CD4-positive, alpha-beta T cell treated with Interleukin-1 beta for 1 hour (primary cell): Measurements from ENCODE around the gene DAAM2.

Experiments used
- DNase-seq, 2 donors: peaks; one replicate each; pipeline ENCODE4 v3.0.0-alpha.2; 2020 to 2022

DAAM2 gene

GRCh38 chr6:39911513-39912125 lies 119.4 kb downstream of the DAAM2 start:
- no peak for DNase-seq

- DNase-seq = no peak
Measured at GRCh38 chr6:39912446-39912845, 120.3 kb downstream of the DAAM2 start.

GRCh38 chr6:39913391-39913916 lies 121.3 kb downstream of the DAAM2 start:
- no peak for DNase-seq

GRCh38 chr6:39914239-39914638 lies 122.1 kb downstream of the DAAM2 start:
- DNase-seq = no peak

- no peak for DNase-seq
Measured at GRCh38 chr6:39915866-39916265, 123.7 kb downstream of the DAAM2 start.

- DNase-seq = no peak
Measured at GRCh38 chr6:39917329-39917728, 125.2 kb downstream of the DAAM2 start.

- no peak for DNase-seq
Measured at GRCh38 chr6:39917981-39918380, 125.8 kb downstream of the DAAM2 start.

GRCh38 chr6:39918831-39919230 lies 126.7 kb downstream of the DAAM2 start:
- DNase-seq = no peak

- no peak for DNase-seq
Measured at GRCh38 chr6:39920157-39920556, 128.0 kb downstream of the DAAM2 start.

- no peak for DNase-seq
Measured at GRCh38 chr6:39922821-39923220, 130.6 kb downstream of the DAAM2 start.

GRCh38 chr6:39923394-39923793 lies 131.2 kb downstream of the DAAM2 start:
- DNase-seq = no peak

- no peak for DNase-seq
Measured at GRCh38 chr6:39923861-39924260, 131.7 kb downstream of the DAAM2 start.

- no peak for DNase-seq
Measured at GRCh38 chr6:39924283-39924682, 132.1 kb downstream of the DAAM2 start.

GRCh38 chr6:39925191-39925930 lies 133.2 kb downstream of the DAAM2 start:
- no peak for DNase-seq

- DNase-seq = no peak
Measured at GRCh38 chr6:39925931-39926290, 133.7 kb downstream of the DAAM2 start.

GRCh38 chr6:39926668-39927067 lies 134.5 kb downstream of the DAAM2 start:
- no peak for DNase-seq

- DNase-seq = no peak
Measured at GRCh38 chr6:39927159-39927558, 135.0 kb downstream of the DAAM2 start.

GRCh38 chr6:39929039-39929732 lies 137.0 kb downstream of the DAAM2 start:
- no peak for DNase-seq

- DNase-seq = no peak
Measured at GRCh38 chr6:39929733-39930461, 137.7 kb downstream of the DAAM2 start.

GRCh38 chr6:39930540-39930939 lies 138.4 kb downstream of the DAAM2 start:
- DNase-seq = no peak

GRCh38 chr6:39931607-39932006 lies 139.4 kb downstream of the DAAM2 start:
- DNase-seq = no peak

- no peak for DNase-seq
Measured at GRCh38 chr6:39932386-39932910, 140.3 kb downstream of the DAAM2 start.

- no peak for DNase-seq
Measured at GRCh38 chr6:39933669-39934130, 141.5 kb downstream of the DAAM2 start.
